Central memory CD4-positive, alpha-beta T cell (primary cell): Measurements from ENCODE around the gene KCNQ2.

Experiments
- DNase-seq: peaks from one replicate; pipeline ENCODE4 v3.0.0; 2022

KCNQ2 gene

DNA sequence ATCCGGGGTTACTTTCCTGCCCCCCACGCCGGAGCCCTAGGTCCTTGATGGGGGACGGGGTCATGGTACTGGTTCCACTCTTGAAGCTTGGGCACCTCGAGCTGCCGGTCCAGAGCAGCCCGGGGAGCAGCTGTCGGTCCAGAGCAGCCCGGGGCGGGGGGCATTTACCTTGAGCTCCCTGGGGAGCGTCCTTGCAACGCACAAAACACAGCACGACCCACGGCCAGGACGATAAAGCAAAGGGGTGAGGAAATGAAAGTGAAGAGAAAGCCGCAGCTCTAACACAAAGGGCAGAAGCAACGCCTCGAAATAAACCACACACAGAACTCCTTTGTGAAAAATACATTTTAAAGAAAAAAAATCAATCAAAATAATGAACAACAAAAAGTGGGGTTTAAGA, 39.1 kb downstream of the KCNQ2 start:
- no peak for DNase-seq

- no peak for DNase-seq
Measured at GRCh38 chr20:63432577-63433325, 39.7 kb downstream of the KCNQ2 start.

DNA sequence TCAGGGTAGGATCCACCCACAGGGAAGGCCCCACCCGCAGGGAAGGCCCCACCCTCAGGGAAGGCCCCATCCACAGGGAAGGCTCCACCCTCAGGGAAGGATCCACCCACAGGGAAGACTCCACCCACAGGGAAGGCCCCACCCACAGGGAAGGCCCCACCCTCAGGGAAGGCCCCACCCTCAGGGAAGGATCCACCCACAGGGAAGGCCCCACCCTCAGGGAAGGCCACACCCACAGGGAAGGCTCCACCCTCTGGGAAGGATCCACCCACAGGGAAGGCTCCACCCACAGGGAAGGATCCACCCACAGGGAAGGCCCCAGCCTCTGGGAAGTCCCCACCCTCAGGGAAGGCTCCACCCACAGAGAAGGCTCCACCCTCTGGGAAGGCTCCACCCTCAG, 40.5 kb downstream of the KCNQ2 start:
- DNase-seq = no peak

- DNase-seq = no peak
Measured at GRCh38 chr20:63430891-63431290, 41.6 kb downstream of the KCNQ2 start.

- DNase-seq = no peak
Measured at GRCh38 chr20:63429992-63430391, 42.5 kb downstream of the KCNQ2 start.

DNA sequence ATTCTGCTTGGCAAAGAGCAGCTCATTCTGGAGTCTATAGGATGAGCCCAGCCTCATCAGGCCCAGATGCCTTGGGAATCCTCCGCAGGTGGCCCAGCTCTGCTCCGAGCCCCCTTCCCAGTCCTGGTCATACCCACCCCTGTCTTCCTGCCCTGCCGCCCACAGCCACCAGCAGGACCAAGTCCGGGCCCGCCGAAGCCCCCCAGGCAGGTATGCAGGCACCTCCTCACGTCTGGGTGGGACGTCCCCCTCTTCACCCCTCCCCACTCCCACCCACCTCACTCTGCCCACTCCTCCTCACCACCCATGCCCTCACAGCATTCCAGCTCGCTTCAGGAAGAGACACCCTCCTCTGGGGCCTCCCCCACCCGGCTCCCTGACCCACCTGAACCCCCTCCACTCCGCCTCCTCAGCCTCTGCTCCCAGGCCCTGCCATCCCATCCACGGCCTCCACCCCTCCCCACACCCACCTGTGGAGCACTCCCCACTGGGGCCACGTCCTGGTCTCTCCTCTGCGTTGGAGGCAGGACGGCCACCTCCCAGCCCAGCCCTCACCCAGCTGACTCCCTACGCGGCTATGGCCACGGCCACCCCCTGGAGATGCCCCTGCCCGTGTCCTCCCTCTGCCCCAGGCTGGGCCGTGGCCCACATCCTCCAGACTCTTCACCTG, 43.4 kb downstream of the KCNQ2 start:
- no peak for DNase-seq

DNA sequence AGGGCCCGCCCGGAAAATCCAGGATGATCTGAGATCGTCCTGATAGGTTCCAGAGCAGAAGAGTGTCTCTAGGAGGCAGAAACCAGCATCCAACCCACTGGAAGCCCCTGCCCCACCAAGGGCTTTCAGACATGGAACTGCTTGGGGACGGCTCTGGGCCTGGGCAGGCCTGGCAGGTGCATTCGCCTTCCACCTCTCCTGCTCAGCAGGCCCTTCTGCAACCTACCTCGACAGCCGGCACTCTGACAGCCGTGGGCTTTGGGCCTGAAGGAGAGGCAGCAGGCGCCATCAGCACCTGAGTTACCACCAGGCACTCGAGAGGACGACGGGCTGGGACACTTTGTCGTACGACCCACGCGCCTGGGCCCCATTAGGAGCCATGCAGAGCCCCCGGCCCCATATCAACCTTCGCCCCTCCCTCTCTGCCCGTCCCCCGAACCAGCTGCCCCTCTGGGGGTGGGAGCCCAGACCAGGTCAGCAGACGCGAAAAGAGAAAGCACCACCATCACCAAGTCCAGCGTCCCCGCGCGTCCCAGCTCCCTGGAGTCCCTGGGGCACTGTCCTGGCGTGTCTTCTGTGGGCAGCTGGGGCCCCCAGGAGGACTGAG, 44.6 kb downstream of the KCNQ2 start:
- no peak for DNase-seq

DNA sequence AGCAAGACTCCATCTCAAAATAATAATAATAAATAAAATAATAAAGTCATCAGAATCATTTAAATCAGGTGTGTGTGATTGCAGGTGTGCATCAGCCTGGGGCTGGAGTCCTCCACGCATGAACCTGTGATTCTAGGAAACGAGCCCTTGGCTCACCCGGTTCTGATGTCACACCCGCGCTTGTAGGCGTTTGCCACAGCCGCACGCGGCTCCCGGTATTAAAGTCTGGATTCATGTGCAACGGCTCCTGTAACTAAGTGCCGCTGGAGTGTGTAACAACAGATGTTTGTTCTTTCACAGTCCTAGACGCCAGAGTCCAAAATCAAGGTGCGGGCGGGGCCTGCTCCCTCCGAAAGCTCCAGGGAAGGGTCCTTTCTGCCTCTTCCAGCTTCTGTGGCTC, 45.2 kb downstream of the KCNQ2 start:
- DNase-seq = no peak

DNA sequence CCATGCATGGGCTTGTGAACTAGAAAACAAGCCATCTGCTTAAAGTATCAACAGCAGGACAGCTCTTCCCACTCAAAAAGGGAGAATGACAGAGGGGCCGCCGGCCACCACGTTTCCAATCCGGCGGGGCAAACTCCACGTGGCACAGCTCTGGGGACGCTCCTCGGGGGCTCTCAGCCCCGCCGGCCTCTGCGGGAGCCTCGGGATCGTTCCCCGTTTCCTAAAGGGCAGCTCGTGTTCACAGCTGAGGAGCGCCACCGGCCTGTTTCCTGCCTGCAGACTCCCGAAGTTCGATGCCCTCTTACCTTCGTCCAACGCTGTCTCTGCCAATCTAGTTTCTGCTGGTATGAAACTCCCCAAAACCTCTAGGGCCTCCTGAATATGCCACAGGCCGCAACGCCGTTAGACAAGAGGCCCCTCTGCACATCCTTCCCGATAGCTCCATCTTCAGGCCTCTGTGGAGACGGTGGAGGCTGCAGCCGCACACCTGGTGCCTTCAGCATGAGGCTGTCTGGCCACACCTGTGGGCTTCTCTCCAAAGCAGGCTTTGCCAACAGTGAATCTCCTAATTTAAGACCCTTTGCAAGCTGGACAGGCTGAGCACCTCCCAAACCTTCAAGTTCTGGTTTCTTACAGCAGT, 46.5 kb downstream of the KCNQ2 start:
- DNase-seq = no peak

DNA sequence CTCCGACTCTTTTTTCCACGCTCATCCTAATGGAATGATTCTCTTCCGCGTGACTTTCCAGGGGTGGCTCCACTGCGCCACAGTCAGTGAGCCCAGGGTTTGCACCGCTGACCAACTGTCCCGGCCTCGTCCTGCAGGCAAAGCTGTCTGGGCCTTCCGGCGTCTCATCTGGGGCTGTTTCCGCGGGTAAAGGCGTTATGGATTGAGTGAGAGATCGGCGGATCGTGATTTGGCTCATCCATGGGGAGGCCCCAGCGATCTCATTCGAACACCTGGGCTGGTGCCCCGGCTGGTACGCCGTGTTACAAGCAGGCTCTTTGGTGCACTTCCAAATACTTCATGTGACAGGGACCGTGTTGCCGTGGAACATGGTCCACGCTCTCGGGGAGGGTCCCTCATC, 47.8 kb downstream of the KCNQ2 start:
- no peak for DNase-seq

DNA sequence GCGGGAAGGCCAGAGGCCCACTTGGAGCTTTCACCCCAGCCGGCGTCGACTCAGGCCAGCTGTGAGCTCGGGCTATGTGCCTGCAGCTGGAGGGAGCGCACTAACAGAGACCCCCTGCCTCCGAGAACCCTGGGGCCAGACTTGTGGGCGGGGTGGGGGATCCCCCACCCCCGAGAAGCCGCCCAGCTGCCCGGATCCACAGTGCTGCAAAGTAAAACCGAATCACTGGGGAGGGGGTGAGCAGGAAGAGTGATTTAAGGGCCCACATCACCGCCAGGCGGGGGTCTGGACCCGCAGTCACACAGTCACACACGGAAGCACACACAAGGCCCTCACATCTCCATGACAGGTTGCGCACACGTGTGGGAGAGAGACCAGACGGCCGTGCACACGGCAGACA, 48.7 kb downstream of the KCNQ2 start:
- no peak for DNase-seq

GRCh38 chr20:63422653-63423052, 49.8 kb downstream of the KCNQ2 start:
- no peak for DNase-seq

- no peak for DNase-seq
Measured at GRCh38 chr20:63421913-63422312, 50.5 kb downstream of the KCNQ2 start.

DNA sequence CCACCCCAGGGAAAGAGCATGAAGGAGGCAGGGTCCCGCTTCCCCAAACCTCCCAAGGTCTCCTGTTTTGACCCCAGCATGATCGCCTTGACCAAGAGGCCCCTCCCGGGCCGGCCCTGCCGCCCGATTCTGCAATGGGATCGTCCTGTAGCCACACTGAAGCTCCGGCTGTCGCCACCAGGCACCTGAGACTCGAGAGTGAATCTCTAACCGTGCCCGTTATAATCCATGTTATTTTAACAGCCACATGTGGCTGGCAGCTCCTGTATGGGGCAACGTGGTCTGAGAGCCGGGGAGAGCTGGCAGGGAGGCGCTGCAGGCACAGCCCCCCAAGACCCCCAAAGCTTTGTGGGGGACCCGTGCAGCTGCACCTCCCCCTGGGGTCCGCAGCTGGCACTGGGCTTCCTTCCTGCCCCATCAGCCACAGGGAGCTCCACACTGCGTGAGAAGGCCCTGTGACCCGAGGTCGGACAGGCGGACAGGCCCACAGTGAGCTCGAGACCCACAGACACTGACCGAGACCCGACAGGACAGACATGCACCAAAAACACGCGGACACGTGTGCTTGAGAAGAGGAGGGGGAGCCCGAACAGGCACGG, 51.3 kb downstream of the KCNQ2 start:
- DNase-seq = no peak

DNA sequence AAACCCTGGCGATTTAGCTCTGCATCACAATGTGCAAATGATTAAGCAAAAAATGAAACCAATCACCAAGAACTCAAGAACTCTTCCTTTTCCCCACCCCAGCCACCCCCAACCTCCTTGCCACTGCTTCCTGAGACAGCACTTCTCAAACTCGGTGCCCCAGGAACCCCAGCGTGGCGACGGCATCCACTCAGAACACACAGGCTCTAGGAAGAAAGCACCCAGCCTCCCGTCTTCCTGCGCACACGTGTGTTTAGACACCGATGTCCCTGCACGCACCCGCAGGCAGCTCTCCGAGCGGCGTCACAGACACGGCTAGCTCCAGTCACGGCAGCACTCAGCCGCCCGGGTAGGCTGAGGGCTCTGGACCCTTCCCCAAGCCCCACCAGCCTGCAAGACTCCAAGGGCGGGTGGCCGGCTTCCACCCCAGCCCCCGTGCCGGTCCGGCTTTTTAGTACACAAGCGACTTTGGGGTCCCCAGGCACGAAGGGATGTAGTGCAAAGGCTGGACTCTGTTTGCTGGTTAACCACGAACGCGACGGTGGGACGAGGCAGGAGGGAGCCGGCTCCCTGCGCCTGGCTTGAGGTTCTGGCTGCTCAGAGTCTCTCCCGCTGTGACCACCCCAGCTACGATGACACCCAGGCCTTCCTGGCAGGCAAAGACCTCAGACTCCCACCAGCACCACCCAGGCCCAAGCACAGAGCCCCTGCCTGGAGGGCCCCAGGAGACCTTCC, 51.9 kb downstream of the KCNQ2 start:
- DNase-seq = no peak

GRCh38 chr20:63419299-63419698, 53.2 kb downstream of the KCNQ2 start:
- no peak for DNase-seq

GRCh38 chr20:63418617-63419016, 53.8 kb downstream of the KCNQ2 start:
- DNase-seq = no peak

DNA sequence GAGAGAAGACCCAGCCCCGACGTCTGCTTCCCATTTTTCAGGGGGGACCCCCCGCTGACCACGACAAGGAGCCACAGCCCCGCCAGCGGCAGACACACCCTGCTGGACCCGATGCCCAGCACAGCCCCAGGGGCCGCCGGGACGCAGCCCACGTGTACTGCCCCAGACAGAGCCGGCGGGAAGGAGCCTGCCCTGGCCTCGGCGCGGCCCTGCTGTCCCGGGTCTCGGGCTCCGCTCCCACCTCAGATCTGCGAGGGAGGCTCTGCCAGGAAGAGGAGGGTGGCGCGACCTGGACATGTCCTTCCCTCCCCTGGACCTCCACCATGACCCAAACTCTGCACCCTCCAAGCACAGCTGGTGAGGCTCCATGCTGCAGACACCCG, 54.7 kb downstream of the KCNQ2 start:
- no peak for DNase-seq

GRCh38 chr20:63417097-63417737, 55.2 kb downstream of the KCNQ2 start:
- no peak for DNase-seq

DNA sequence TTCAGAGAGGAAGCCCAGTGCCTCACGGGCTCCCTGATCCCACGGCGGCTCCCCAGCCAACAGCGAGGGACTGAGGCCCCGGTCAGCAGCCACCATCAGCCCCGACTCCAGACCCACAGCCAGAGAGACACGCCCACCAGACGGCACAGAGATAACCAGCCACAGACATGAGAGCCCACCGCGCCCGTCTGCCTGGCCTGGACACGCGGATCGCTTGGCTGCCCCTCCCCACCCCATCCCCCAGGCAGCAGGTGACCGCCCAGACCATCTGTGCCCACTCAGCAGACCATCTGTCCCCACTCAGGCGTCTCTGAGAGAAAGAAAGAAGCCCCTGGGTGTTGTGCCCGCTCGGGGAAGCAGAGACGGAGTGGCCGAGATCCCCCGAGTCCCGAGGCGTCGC, 55.8 kb downstream of the KCNQ2 start:
- DNase-seq = no peak

DNA sequence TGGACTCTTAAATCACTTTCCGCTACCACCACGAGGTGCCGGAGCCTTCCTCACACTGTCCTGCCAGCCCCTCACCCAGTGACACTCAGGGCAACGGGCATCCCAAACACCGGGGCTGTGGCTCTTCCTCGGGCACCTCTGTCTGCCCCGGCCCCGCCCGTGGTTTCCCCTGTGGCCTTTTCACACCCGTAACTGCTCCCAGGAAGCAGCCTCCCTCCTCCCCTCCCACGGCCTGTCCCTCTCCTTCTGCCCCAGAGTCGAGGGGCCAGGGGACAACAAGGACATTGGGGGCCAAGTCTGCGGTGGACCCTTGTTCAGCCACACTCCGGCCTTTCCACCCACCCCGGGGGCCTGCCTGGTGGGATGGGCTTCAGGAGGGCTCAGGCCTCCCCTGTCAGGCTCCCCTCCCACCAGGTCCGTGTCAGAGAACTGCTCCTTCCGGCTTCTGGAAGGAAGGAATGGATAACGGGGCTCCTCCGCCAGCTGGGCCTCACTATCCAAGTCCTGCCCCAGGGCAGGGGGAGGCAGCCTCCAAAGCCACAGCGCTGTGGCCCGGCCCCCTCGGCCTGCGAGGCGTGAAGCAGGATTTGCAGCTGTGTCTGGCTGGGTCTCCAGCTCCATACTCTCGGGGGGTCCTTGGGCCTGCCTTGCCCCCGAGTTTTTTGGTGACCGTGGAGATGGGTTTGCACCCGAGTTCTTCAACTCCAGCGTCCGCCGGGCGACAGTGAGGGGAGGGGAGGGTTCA, 56.6 kb downstream of the KCNQ2 start:
- DNase-seq = no peak
